ENCODE data around the gene GNAQ. TPM values are rescaled to one million over a fixed set of nuclear protein-coding genes. Genes with fewer than 3 reads are reported as not detected.

Gene GNAQ
- total RNA-seq, 1 experiment from 2014 or later = 55.5 TPM

GRCh38 chr9:77866878-77867277 is 164.7 kb downstream of the GNAQ start:
- ChIA-PET POLR2A (no interaction called here), CTCF (interaction anchor here (1.1 to 1.3 kb wide), 2 partner anchors 30 to 169 kb away, joined by 3 to 4 read pairs; no protein-coding TSS in a partner anchor)
- peaks cover 5% of the 10 kb centered on the region for H3K27me3 Mint-ChIP-seq (ENCODE audit: low read depth)
- H3K36me3 Mint-ChIP-seq = peaks cover 36% of the 10 kb centered on the region
- ATAC-seq = no peak
- no peak overlapping the region for H3K4me3 Mint-ChIP-seq
- no peak overlapping the region for H3K27ac Mint-ChIP-seq
- peaks cover 31% of the 10 kb centered on the region for H3K9me3 Mint-ChIP-seq
- DNase-seq (ENCODE audit: low spot score) = no peak
- peaks cover 6% of the 10 kb centered on the region for H3K4me1 Mint-ChIP-seq
- TF ChIP-seq TEAD1 (CRISPR knock-in tag; IDR thresholded peaks at IDR 0.05) (no peak), E2F5 (CRISPR knock-in tag; IDR thresholded peaks at IDR 0.05) (no peak), HMGXB4 (CRISPR knock-in tag; IDR thresholded peaks at IDR 0.05) (no peak), IRF1 (CRISPR knock-in tag; IDR thresholded peaks at IDR 0.05) (no peak), KAT7 (CRISPR knock-in tag; IDR thresholded peaks at IDR 0.05; ENCODE audit: borderline replicate concordance) (no peak), JUN (CRISPR knock-in tag; IDR thresholded peaks at IDR 0.05) (no peak), CREM (CRISPR knock-in tag; IDR thresholded peaks at IDR 0.05) (no peak), NR3C1 (CRISPR knock-in tag; conservative IDR thresholded peaks at IDR 0.05; ENCODE audit: low read depth) (no peak), CBFB (CRISPR knock-in tag; IDR thresholded peaks at IDR 0.05; ENCODE audit: low read depth) (no peak)

GRCh38 chr9:77865385-77866047 is 166.1 kb downstream of the GNAQ start:
- Mint-ChIP-seq H3K36me3 (peaks cover 48% of the 10 kb centered on the region), H3K4me1 (no peaks in the 10 kb centered on the region), H3K27ac (no peak overlapping the region; the same call in 1 of the 2 replicates), H3K9me3 (peaks cover 40% of the 10 kb centered on the region), H3K4me3 (no peak overlapping the region), H3K27me3 (ENCODE audit: low read depth) (peaks cover 5% of the 10 kb centered on the region)
- ChIA-PET POLR2A (no interaction called here), CTCF (interaction anchor here (1.3 kb wide), 1 partner anchor 170 kb away, joined by 3 read pairs; no protein-coding TSS in a partner anchor)
- TF ChIP-seq HMGA2 (CRISPR knock-in tag; IDR thresholded peaks at IDR 0.05) (no peak), GRHL2 (CRISPR knock-in tag; IDR thresholded peaks at IDR 0.05; ENCODE audit: insufficient replicate concordance, severe bottlenecking) (no peak), GTF2I (CRISPR knock-in tag; conservative IDR thresholded peaks at IDR 0.05) (no peak), GABPB1 (CRISPR knock-in tag; IDR thresholded peaks at IDR 0.05) (no peak), NFYB (CRISPR knock-in tag; conservative IDR thresholded peaks at IDR 0.05; ENCODE audit: low read depth) (no peak), ATF6 (CRISPR knock-in tag; IDR thresholded peaks at IDR 0.05) (no peak), ZNF396 (CRISPR knock-in tag; IDR thresholded peaks at IDR 0.05; ENCODE audit: borderline replicate concordance) (no peak), ZNF416 (CRISPR knock-in tag; IDR thresholded peaks at IDR 0.05) (no peak), TEAD1 (CRISPR knock-in tag; IDR thresholded peaks at IDR 0.05) (no peak), MLX (CRISPR knock-in tag; IDR thresholded peaks at IDR 0.05) (no peak), ZNF232 (CRISPR knock-in tag; IDR thresholded peaks at IDR 0.05) (no peak), AFF4 (CRISPR knock-in tag; IDR thresholded peaks at IDR 0.05; ENCODE audit: borderline replicate concordance) (no peak), TCF7 (CRISPR knock-in tag; IDR thresholded peaks at IDR 0.05; ENCODE audit: low read depth) (no peak)
- no peak for ATAC-seq
- DNase-seq (ENCODE audit: low spot score) = no peak

All from WTC11 (cell line).